HepG2 (cell line): Measurements from ENCODE around the gene PDIA2. TPM values are rescaled to one million over a fixed set of nuclear protein-coding genes. Genes with fewer than 3 reads are reported as not detected.

ENCODE experiments used
- HOXA7 ChIP-seq: sonication (generic); formaldehyde crosslinking; IDR thresholded peaks from 2 replicates; pipeline ENCODE4 v1.8.1; 2022; ENCODE audit warnings: mild to moderate bottlenecking, missing genetic modification reagents, moderate library complexity
- MTA3 ChIP-seq: sonication (generic); formaldehyde crosslinking; IDR thresholded peaks from 2 replicates; pipeline ENCODE4 v1.4.0; 2020; ENCODE audit warnings: missing genetic modification reagents
- MXD4 ChIP-seq: IDR thresholded peaks from 2 replicates; pipeline ENCODE4 v1.6.1; 2016; ENCODE audit warnings: mild to moderate bottlenecking, missing biosample characterization, missing genetic modification reagents
- PCBP1 ChIP-seq: fragments of 200-400 bp; formaldehyde crosslinking; IDR thresholded peaks from 2 replicates; pipeline ENCODE4 v1.6.1; 2017; ENCODE audit warnings: mild to moderate bottlenecking, low read depth, low read length, borderline replicate concordance
- REXO4 ChIP-seq: sonication (generic); formaldehyde crosslinking; IDR thresholded peaks from 2 replicates; pipeline ENCODE4 v1.8.0; 2022; ENCODE audit warnings: missing genetic modification reagents, mild to moderate bottlenecking, borderline replicate concordance
- SOX6 ChIP-seq, 2 experiments: fragments of 450-650 bp in 1 of 2; sonication (generic) in 1 of 2; formaldehyde crosslinking in 1 of 2; IDR thresholded peaks; 2 replicates each; pipeline versions ENCODE4 v1.4.0 to v1.6.1; 2017 to 2020; ENCODE audit warnings: antibody characterized with exemption in 1 of 2, mild to moderate bottlenecking in 1 of 2, missing genetic modification reagents in 1 of 2
- ZNF543 ChIP-seq: sonication (generic); formaldehyde crosslinking; IDR thresholded peaks from 2 replicates; pipeline ENCODE4 v1.4.0; 2020; ENCODE audit warnings: mild to moderate bottlenecking, missing genetic modification reagents
- ZNF720 ChIP-seq: sonication (generic); formaldehyde crosslinking; IDR thresholded peaks from 2 replicates; pipeline ENCODE4 v1.4.0; 2020; ENCODE audit warnings: missing genetic modification reagents
- polyA plus RNA-seq, 8 experiments: library from polyadenylated mRNA; depleted of rRNA in 3 of 8; stranded (reverse) in 7 of 8; unstranded in 1 of 8; fragments of >200 nt; fragmentation: Illumina TruSeq in 4 of 8; extraction: Trizol in 4 of 8; gene quantifications; 2 replicates each; pipeline versions ENCODE4 v1.2.1 to v1.2.3, GENCODE V29; 2011 to 2016; ENCODE audit warnings: low read depth in 4 of 8, missing spikeins in 1 of 8, mixed read lengths in 1 of 8; ENCODE audit not compliant: insufficient read depth in 1 of 8
- total RNA-seq, 5 experiments: library from RNA; depleted of rRNA; stranded (reverse); fragments of >200 nt; fragmentation: Illumina TruSeq; extraction: Trizol; gene quantifications; 2 replicates each; pipeline ENCODE4 v1.2.3, GENCODE V29; 2016; ENCODE audit warnings: low read depth in 1 of 5
- TF ChIP-seq, protein P1 (sequence below): sonication (generic); formaldehyde crosslinking; IDR thresholded peaks from one replicate; pipeline ENCODE4 v1.5.1; 2020; ENCODE audit warnings: mild to moderate bottlenecking, missing genetic modification reagents; ENCODE audit errors: not compliant biosample characterization
- TF ChIP-seq, protein P2 (sequence below): sonication (generic); formaldehyde crosslinking; IDR thresholded peaks from 2 replicates; pipeline ENCODE4 v1.4.0; 2020; ENCODE audit warnings: missing genetic modification reagents, borderline replicate concordance
- TF ChIP-seq, protein P3 (sequence below): sonication (generic); formaldehyde crosslinking; conservative IDR thresholded peaks from 2 replicates; pipeline ENCODE4 v1.4.0; 2020; ENCODE audit warnings: missing genetic modification reagents

The PDIA2 gene
- total and polyA plus RNA-seq, 2 of the 13 experiments (the other 11 are each of a cell fraction or from before 2014, with no cell fraction given) = 0.35 to 1.9 TPM

DNA sequence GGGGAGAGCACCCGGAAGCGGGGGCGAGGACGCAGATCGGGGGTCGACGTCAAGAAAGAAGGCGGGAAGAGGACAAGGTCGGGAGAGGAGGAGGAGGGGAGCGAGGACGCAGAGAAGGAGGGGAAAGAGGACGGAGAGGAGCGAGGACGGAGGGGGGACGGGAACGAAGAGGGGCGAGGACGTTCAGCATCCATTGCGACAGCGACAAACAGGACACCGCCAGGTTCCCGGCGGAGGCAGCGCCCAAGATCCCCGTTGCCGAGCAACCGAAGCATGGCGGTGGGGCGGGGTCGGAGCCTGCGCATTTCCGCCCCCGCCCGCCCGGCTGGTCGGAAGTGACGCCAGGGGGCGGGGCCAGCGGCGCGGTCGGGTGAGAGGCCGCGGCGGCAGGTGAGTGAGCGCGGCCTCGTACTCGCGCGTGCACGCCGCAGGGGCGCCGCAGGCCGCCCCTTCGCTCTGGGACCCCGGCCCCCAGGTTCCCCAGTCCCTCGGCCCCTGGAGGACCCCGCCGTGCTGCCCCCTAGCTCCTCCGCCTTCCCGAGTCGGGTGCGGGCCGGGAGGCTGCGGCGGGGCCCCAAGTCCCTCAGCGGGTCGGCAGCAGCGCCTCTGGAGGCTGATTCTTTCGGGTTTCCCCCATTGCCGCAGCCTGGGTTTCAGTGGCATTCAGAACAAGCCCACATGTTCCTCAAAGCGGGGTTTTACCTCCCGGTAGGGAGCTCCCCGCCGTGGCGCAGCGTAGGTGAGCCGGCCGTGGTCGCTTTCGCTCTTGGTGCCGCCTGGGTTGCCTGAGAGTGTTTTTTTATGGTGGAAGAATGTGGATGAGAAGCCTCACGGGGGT lies 48.3 kb upstream of the PDIA2 start, which contains the start of gene FAM234A (continued):
- TF ChIP-seq, protein P1, sequence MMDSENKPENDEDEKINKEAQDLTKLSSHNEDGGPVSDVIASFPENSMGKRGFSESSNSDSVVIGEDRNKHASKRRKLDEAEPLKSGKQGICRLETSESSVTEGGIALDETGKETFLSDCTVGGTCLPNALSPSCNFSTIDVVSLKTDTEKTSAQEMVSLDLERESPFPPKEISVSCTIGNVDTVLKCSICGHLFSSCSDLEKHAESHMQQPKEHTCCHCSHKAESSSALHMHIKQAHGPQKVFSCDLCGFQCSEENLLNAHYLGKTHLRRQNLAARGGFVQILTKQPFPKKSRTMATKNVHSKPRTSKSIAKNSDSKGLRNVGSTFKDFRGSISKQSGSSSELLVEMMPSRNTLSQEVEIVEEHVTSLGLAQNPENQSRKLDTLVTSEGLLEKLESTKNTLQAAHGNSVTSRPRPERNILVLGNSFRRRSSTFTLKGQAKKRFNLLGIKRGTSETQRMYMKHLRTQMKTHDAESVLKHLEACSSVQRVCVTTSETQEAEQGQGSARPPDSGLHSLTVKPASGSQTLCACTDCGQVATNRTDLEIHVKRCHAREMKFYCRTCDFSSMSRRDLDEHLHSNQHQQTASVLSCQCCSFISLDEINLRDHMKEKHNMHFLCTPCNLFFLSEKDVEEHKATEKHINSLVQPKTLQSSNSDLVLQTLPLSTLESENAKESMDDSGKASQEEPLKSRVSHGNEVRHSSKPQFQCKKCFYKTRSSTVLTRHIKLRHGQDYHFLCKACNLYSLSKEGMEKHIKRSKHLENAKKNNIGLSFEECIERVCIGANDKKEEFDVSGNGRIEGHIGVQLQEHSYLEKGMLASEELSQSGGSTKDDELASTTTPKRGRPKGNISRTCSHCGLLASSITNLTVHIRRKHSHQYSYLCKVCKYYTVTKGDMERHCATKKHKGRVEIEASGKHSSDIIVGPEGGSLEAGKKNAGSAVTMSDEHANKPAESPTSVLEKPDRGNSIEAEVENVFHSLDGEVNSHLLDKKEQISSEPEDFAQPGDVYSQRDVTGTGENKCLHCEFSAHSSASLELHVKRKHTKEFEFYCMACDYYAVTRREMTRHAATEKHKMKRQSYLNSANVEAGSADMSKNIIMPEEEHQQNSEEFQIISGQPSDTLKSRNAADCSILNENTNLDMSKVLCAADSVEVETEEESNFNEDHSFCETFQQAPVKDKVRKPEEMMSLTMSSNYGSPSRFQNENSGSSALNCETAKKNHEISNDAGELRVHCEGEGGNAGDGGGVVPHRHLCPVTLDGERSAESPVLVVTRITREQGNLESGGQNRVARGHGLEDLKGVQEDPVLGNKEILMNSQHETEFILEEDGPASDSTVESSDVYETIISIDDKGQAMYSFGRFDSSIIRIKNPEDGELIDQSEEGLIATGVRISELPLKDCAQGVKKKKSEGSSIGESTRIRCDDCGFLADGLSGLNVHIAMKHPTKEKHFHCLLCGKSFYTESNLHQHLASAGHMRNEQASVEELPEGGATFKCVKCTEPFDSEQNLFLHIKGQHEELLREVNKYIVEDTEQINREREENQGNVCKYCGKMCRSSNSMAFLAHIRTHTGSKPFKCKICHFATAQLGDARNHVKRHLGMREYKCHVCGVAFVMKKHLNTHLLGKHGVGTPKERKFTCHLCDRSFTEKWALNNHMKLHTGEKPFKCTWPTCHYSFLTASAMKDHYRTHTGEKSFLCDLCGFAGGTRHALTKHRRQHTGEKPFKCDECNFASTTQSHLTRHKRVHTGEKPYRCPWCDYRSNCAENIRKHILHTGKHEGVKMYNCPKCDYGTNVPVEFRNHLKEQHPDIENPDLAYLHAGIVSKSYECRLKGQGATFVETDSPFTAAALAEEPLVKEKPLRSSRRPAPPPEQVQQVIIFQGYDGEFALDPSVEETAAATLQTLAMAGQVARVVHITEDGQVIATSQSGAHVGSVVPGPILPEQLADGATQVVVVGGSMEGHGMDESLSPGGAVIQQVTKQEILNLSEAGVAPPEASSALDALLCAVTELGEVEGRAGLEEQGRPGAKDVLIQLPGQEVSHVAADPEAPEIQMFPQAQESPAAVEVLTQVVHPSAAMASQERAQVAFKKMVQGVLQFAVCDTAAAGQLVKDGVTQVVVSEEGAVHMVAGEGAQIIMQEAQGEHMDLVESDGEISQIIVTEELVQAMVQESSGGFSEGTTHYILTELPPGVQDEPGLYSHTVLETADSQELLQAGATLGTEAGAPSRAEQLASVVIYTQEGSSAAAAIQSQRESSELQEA = no peak
- TF ChIP-seq ZNF543 (CRISPR knock-in tag) (no peak), MTA3 (CRISPR knock-in tag) (no peak), HOXA7 (CRISPR knock-in tag) (no peak), MXD4 (peak; percentile 53; the same call in 1 of the 2 replicates), ZNF720 (CRISPR knock-in tag) (no peak), REXO4 (CRISPR knock-in tag) (no peak), PCBP1 (no peak), SOX6 (IDR thresholded peaks at IDR 0.05) (no peak), SOX6 (CRISPR knock-in tag; IDR thresholded peaks at IDR 0.05) (no peak; the same call in 1 of the 2 replicates)
- TF ChIP-seq, protein P2, sequence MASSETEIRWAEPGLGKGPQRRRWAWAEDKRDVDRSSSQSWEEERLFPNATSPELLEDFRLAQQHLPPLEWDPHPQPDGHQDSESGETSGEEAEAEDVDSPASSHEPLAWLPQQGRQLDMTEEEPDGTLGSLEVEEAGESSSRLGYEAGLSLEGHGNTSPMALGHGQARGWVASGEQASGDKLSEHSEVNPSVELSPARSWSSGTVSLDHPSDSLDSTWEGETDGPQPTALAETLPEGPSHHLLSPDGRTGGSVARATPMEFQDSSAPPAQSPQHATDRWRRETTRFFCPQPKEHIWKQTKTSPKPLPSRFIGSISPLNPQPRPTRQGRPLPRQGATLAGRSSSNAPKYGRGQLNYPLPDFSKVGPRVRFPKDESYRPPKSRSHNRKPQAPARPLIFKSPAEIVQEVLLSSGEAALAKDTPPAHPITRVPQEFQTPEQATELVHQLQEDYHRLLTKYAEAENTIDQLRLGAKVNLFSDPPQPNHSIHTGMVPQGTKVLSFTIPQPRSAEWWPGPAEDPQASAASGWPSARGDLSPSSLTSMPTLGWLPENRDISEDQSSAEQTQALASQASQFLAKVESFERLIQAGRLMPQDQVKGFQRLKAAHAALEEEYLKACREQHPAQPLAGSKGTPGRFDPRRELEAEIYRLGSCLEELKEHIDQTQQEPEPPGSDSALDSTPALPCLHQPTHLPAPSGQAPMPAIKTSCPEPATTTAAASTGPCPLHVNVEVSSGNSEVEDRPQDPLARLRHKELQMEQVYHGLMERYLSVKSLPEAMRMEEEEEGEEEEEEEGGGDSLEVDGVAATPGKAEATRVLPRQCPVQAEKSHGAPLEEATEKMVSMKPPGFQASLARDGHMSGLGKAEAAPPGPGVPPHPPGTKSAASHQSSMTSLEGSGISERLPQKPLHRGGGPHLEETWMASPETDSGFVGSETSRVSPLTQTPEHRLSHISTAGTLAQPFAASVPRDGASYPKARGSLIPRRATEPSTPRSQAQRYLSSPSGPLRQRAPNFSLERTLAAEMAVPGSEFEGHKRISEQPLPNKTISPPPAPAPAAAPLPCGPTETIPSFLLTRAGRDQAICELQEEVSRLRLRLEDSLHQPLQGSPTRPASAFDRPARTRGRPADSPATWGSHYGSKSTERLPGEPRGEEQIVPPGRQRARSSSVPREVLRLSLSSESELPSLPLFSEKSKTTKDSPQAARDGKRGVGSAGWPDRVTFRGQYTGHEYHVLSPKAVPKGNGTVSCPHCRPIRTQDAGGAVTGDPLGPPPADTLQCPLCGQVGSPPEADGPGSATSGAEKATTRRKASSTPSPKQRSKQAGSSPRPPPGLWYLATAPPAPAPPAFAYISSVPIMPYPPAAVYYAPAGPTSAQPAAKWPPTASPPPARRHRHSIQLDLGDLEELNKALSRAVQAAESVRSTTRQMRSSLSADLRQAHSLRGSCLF = no peak
- TF ChIP-seq, protein P3, sequence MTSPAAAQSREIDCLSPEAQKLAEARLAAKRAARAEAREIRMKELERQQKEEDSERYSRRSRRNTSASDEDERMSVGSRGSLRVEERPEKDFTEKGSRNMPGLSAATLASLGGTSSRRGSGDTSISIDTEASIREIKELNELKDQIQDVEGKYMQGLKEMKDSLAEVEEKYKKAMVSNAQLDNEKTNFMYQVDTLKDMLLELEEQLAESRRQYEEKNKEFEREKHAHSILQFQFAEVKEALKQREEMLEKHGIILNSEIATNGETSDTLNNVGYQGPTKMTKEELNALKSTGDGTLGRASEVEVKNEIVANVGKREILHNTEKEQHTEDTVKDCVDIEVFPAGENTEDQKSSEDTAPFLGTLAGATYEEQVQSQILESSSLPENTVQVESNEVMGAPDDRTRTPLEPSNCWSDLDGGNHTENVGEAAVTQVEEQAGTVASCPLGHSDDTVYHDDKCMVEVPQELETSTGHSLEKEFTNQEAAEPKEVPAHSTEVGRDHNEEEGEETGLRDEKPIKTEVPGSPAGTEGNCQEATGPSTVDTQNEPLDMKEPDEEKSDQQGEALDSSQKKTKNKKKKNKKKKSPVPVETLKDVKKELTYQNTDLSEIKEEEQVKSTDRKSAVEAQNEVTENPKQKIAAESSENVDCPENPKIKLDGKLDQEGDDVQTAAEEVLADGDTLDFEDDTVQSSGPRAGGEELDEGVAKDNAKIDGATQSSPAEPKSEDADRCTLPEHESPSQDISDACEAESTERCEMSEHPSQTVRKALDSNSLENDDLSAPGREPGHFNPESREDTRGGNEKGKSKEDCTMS = no peak
